ENCODE measurements around the gene OSBPL3.

The OSBPL3 gene

DNA sequence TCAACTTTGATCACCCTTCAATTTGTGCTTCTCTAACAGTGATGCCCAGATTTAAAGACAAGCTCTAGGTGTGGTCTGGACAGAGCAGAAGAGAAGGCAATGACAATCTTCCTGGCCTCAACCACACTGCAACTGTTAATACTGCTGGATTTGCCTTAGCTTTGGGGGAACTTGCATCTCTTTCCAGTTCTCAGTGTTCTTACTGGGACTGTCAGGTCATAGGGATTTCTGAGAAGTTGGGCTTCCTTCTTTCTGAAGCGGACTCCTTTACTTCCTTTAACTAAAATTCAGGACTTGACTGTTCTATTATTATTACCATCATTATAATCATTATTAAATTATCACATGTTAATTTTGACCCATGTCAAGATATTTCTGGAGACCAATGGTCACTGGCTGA lies 80.8 kb downstream of the OSBPL3 start:
- Histone ChIP-seq H3K9me3 (ENCODE audit: insufficient read depth, low read length) (no peaks in the 10 kb centered on the region), H3K36me3 (ENCODE audit: low read length) (no peaks in the 10 kb centered on the region), H3K4me2 (ENCODE audit: low read depth, low read length, poor library complexity, severe bottlenecking) (peak overlapping the region; percentile 14), H3K9ac (ENCODE audit: low read length) (no peak overlapping the region), H3K4me3 (ENCODE audit: insufficient read depth, low read length, poor library complexity, severe bottlenecking) (no peak overlapping the region), H3K27ac (ENCODE audit: low read depth, low read length) (peak overlapping the region; percentile 24), H2AFZ (ENCODE audit: low read depth, low read length, severe bottlenecking) (no peak overlapping the region), H3K27me3 (ENCODE audit: low read length) (no peaks in the 10 kb centered on the region), H3F3A (ENCODE audit: insufficient read depth) (peaks cover 27% of the 10 kb centered on the region; the same call in 1 of the 2 replicates), H3K9me2 (replicated peaks; ENCODE audit: insufficient read depth, low read length) (no peaks in the 10 kb centered on the region), H4K20me1 (ENCODE audit: low read depth, low read length) (no peaks in the 10 kb centered on the region), H3K79me2 (ENCODE audit: insufficient read depth, low read length) (peaks cover 98% of the 10 kb centered on the region)
- TF ChIP-seq, protein P1, sequence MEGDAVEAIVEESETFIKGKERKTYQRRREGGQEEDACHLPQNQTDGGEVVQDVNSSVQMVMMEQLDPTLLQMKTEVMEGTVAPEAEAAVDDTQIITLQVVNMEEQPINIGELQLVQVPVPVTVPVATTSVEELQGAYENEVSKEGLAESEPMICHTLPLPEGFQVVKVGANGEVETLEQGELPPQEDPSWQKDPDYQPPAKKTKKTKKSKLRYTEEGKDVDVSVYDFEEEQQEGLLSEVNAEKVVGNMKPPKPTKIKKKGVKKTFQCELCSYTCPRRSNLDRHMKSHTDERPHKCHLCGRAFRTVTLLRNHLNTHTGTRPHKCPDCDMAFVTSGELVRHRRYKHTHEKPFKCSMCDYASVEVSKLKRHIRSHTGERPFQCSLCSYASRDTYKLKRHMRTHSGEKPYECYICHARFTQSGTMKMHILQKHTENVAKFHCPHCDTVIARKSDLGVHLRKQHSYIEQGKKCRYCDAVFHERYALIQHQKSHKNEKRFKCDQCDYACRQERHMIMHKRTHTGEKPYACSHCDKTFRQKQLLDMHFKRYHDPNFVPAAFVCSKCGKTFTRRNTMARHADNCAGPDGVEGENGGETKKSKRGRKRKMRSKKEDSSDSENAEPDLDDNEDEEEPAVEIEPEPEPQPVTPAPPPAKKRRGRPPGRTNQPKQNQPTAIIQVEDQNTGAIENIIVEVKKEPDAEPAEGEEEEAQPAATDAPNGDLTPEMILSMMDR (IDR thresholded peaks at IDR 0.05; ENCODE audit: insufficient read depth, low read length, poor library complexity, severe bottlenecking) = no peak
- no peak for TF ChIP-seq EZH2phosphoT487 (conservative IDR thresholded peaks at IDR 0.05; ENCODE audit: low read length)

DNA sequence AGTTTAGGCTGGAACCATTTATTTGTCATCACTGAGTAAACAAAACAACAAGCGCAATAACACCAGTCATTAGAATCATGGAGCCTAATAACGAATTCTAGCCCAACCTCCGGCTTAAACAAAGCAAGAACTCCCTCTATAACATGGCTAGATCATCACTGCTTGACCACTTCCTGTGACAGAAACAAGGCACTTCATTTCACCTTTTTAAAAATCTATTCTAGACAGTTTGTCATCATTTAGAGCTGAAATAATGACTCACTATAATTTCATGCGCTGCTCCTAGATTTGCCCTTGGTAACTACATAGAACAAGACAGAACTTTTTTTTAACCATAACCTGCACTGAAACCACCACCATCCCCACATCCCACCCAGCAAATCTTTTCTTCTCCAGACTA lies 81.3 kb downstream of the OSBPL3 start:
- TF ChIP-seq, protein P1 (IDR thresholded peaks at IDR 0.05; ENCODE audit: insufficient read depth, low read length, poor library complexity, severe bottlenecking) = no peak
- no peak for TF ChIP-seq EZH2phosphoT487 (conservative IDR thresholded peaks at IDR 0.05; ENCODE audit: low read length)
- H3K4me2 ChIP-seq (ENCODE audit: low read depth, low read length, poor library complexity, severe bottlenecking) = peak overlapping the region; percentile 0
- peaks cover 27% of the 10 kb centered on the region; the same call in 1 of the 2 replicates for H3F3A ChIP-seq (ENCODE audit: insufficient read depth)
- H4K20me1 ChIP-seq (ENCODE audit: low read depth, low read length) = no peaks in the 10 kb centered on the region
- no peak overlapping the region for H3K9ac ChIP-seq (ENCODE audit: low read length)
- H3K27ac ChIP-seq (ENCODE audit: low read depth, low read length) = peak overlapping the region; percentile 24
- no peak overlapping the region for H3K4me3 ChIP-seq (ENCODE audit: insufficient read depth, low read length, poor library complexity, severe bottlenecking)
- peaks cover 98% of the 10 kb centered on the region for H3K79me2 ChIP-seq (ENCODE audit: insufficient read depth, low read length)
- no peaks in the 10 kb centered on the region for H3K27me3 ChIP-seq (ENCODE audit: low read length)
- H3K36me3 ChIP-seq (ENCODE audit: low read length) = no peaks in the 10 kb centered on the region
- H3K9me3 ChIP-seq (ENCODE audit: insufficient read depth, low read length) = no peaks in the 10 kb centered on the region
- H3K9me2 ChIP-seq (replicated peaks; ENCODE audit: insufficient read depth, low read length) = no peaks in the 10 kb centered on the region
- no peak overlapping the region for H2AFZ ChIP-seq (ENCODE audit: low read depth, low read length, severe bottlenecking)

DNA sequence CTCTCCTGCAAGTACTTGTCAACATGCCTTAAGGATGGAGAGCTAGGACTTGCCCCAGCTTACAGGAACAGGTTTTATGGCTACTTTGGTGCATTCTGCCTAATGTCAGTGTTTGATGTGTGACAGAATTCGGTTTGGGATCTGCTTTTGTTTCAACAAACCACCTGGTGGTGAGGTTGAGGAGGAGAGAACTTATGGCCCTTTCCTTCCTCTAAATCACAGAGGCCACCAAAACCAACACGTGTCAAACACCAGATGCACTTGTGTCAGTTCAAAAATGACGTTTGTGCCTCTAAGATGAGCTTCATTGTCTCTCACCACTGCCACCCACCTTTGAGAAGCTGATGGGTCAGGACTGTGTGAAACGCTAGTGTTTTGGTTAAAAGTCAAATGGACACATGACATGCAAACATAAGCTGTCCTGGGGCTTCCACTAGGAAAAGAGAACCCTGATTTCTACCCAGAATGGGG lies 83.9 kb downstream of the OSBPL3 start:
- H3F3A ChIP-seq (ENCODE audit: insufficient read depth) = peaks cover 27% of the 10 kb centered on the region; the same call in 1 of the 2 replicates
- peaks cover 13% of the 10 kb centered on the region; the same call in 1 of the 2 replicates for H3K36me3 ChIP-seq (ENCODE audit: low read length)
- H3K9me2 ChIP-seq (replicated peaks; ENCODE audit: insufficient read depth, low read length) = no peaks in the 10 kb centered on the region
- H3K4me3 ChIP-seq (ENCODE audit: insufficient read depth, low read length, poor library complexity, severe bottlenecking) = no peak overlapping the region
- H3K27me3 ChIP-seq (ENCODE audit: low read length) = no peaks in the 10 kb centered on the region
- peaks cover 98% of the 10 kb centered on the region for H3K79me2 ChIP-seq (ENCODE audit: insufficient read depth, low read length)
- TF ChIP-seq EZH2phosphoT487 (conservative IDR thresholded peaks at IDR 0.05; ENCODE audit: low read length) = no peak
- TF ChIP-seq, protein P1 (IDR thresholded peaks at IDR 0.05; ENCODE audit: insufficient read depth, low read length, poor library complexity, severe bottlenecking) = peak; percentile 32
- peak overlapping the region; percentile 29 for H3K9ac ChIP-seq (ENCODE audit: low read length)
- H3K9me3 ChIP-seq (ENCODE audit: insufficient read depth, low read length) = no peaks in the 10 kb centered on the region
- no peaks in the 10 kb centered on the region for H4K20me1 ChIP-seq (ENCODE audit: low read depth, low read length)
- peak overlapping the region; percentile 74 for H3K27ac ChIP-seq (ENCODE audit: low read depth, low read length)
- peak overlapping the region; percentile 41 for H3K4me2 ChIP-seq (ENCODE audit: low read depth, low read length, poor library complexity, severe bottlenecking)
- no peak overlapping the region for H2AFZ ChIP-seq (ENCODE audit: low read depth, low read length, severe bottlenecking)
